RWPE2 (cell line): ENCODE results near the gene NKAIN2.
A peak's percentile ranks its signal among the peaks of the same experiment; 100 is the strongest.

Experiments
- ATAC-seq: fragments of 200-7000 bp; cut with Tn5 transposase; 3 replicates; pipeline ENCODE4 v1.9.1; 2021; ENCODE audit warnings: low read depth
- DNase-seq: peaks from one replicate; pipeline ENCODE4 v3.0.0-alpha.2; 2020; ENCODE audit warnings: low spot score
- H3K27ac ChIP-seq: fragments of 450-650 bp; 2 replicates; pipeline ENCODE4 v1.5.1; 2017; ENCODE audit warnings: mild to moderate bottlenecking; ENCODE audit not compliant: poor library complexity, severe bottlenecking
- H3K27me3 ChIP-seq: fragments of 250-450 bp; sonication (Bioruptor Pico); 2 replicates; pipeline ENCODE4 v1.5.1; 2021; ENCODE audit warnings: mild to moderate bottlenecking, moderate library complexity; ENCODE audit not compliant: insufficient read depth, poor library complexity, severe bottlenecking
- H3K36me3 ChIP-seq: fragments of 250-450 bp; sonication (Bioruptor Pico); 2 replicates; pipeline ENCODE4 v1.5.1; 2020; ENCODE audit warnings: low read depth, mild to moderate bottlenecking, moderate library complexity
- H3K4me1 ChIP-seq: fragments of 250-450 bp; sonication (Bioruptor Pico); 2 replicates; pipeline ENCODE4 v1.5.1; 2021; ENCODE audit warnings: mild to moderate bottlenecking, moderate library complexity; ENCODE audit not compliant: insufficient read depth, poor library complexity, severe bottlenecking
- H3K4me3 ChIP-seq: fragments of 250-450 bp; sonication (Bioruptor Pico); 2 replicates; pipeline ENCODE4 v1.5.1; 2021; ENCODE audit warnings: mild to moderate bottlenecking, moderate library complexity; ENCODE audit not compliant: severe bottlenecking
- H3K9me3 ChIP-seq: fragments of 250-450 bp; sonication (Bioruptor Pico); 2 replicates; pipeline ENCODE4 v1.5.1; 2021; ENCODE audit warnings: mild to moderate bottlenecking, moderate library complexity; ENCODE audit not compliant: severe bottlenecking
- CTCF ChIP-seq: fragments of 450-650 bp; IDR thresholded peaks from one replicate; pipeline ENCODE4 v1.5.1; 2017; ENCODE audit warnings: mild to moderate bottlenecking, moderate library complexity; ENCODE audit not compliant: poor library complexity, severe bottlenecking

Gene NKAIN2

GRCh38 chr6:124197148-124197547 is 393.5 kb downstream of the NKAIN2 start:
- DNase-seq (no peak), ATAC-seq (no peak)
- Histone ChIP-seq H3K4me1 (no peaks in the 10 kb centered on the region), H3K9me3 (no peaks in the 10 kb centered on the region), H3K36me3 (no peaks in the 10 kb centered on the region), H3K4me3 (no peak overlapping the region), H3K27ac (no peak overlapping the region), H3K27me3 (no peaks in the 10 kb centered on the region)
- TF ChIP-seq CTCF: no peak

GRCh38 chr6:124199286-124199685 is 395.6 kb downstream of the NKAIN2 start:
- no peaks in the 10 kb centered on the region for H3K27me3 ChIP-seq
- no peak for TF ChIP-seq CTCF

GRCh38 chr6:124200661-124201060 is 397.0 kb downstream of the NKAIN2 start:
- Histone ChIP-seq H3K36me3 (no peaks in the 10 kb centered on the region), H3K9me3 (no peaks in the 10 kb centered on the region), H3K4me1 (peaks cover 24% of the 10 kb centered on the region), H3K4me3 (no peak overlapping the region), H3K27me3 (no peaks in the 10 kb centered on the region), H3K27ac (no peak overlapping the region)
- no peak for TF ChIP-seq CTCF
- no peak for ATAC-seq
- DNase-seq: no peak

More at GRCh38 chr6:124199286-124199685, 395.6 kb downstream of the NKAIN2 start:
- ATAC-seq (no peak), DNase-seq (no peak)
- no peaks in the 10 kb centered on the region for H3K36me3 ChIP-seq
- no peak overlapping the region for H3K27ac ChIP-seq
- H3K4me1 ChIP-seq: peaks cover 19% of the 10 kb centered on the region
- no peaks in the 10 kb centered on the region for H3K9me3 ChIP-seq
- H3K4me3 ChIP-seq: no peak overlapping the region

- Histone ChIP-seq H3K4me3 (no peak overlapping the region), H3K27ac (peak overlapping the region; percentile 95), H3K36me3 (no peaks in the 10 kb centered on the region), H3K9me3 (no peaks in the 10 kb centered on the region), H3K27me3 (no peaks in the 10 kb centered on the region), H3K4me1 (peaks cover 24% of the 10 kb centered on the region)
- TF ChIP-seq CTCF: no peak
- ATAC-seq: peak; percentile 99
- DNase-seq: no peak
Observed at GRCh38 chr6:124203101-124203811, 399.6 kb downstream of the NKAIN2 start.

GRCh38 chr6:124203812-124204167 is 400.1 kb downstream of the NKAIN2 start:
- Histone ChIP-seq H3K9me3 (no peaks in the 10 kb centered on the region), H3K4me1 (peaks cover 24% of the 10 kb centered on the region), H3K36me3 (no peaks in the 10 kb centered on the region), H3K27me3 (no peaks in the 10 kb centered on the region), H3K27ac (peak overlapping the region; percentile 95), H3K4me3 (no peak overlapping the region)
- ATAC-seq (peak; percentile 87), DNase-seq (no peak)
- no peak for TF ChIP-seq CTCF
